SK-N-SH treated with all-trans-retinoic acid at 6 μM for 48 hours (cell line): ENCODE data around the gene SLC35D3.

Experiments used
- ARNTL ChIP-seq: fragments of 450-650 bp; formaldehyde crosslinking; IDR thresholded peaks from 2 replicates; pipeline ENCODE4 v1.5.0; 2020; ENCODE audit warnings: low read depth, mild to moderate bottlenecking, moderate library complexity, borderline replicate concordance
- CREB5 ChIP-seq: fragments of 250-450 bp; sonication (Bioruptor Pico); IDR thresholded peaks from 2 replicates; pipeline ENCODE4 v1.5.1; 2020; ENCODE audit warnings: low read depth, mild to moderate bottlenecking, moderate library complexity
- GLIS3 ChIP-seq: fragments of 250-450 bp; sonication (Bioruptor Pico); IDR thresholded peaks from 2 replicates; pipeline ENCODE4 v1.5.0; 2020; ENCODE audit warnings: mild to moderate bottlenecking, moderate library complexity
- ISL1 ChIP-seq: fragments of 250-450 bp; sonication (Bioruptor Pico); IDR thresholded peaks from 2 replicates; pipeline ENCODE4 v2.1.2; 2022; ENCODE audit warnings: mild to moderate bottlenecking, moderate library complexity
- PATZ1 ChIP-seq: fragments of 250-450 bp; sonication (Bioruptor Pico); IDR thresholded peaks from 2 replicates; pipeline ENCODE4 v1.8.0; 2020; ENCODE audit warnings: mild to moderate bottlenecking, moderate library complexity, borderline replicate concordance
- PPARA ChIP-seq: fragments of 250-450 bp; sonication (Bioruptor Pico); IDR thresholded peaks from 2 replicates; pipeline ENCODE4 v1.5.0; 2020; ENCODE audit warnings: mild to moderate bottlenecking, borderline replicate concordance
- RARB ChIP-seq: fragments of 250-450 bp; sonication (Bioruptor Pico); IDR thresholded peaks from 2 replicates; pipeline ENCODE4 v1.8.0; 2021; ENCODE audit warnings: mild to moderate bottlenecking, moderate library complexity

GRCh38 chr6:136927292-136927691 lies 5.2 kb downstream of the SLC35D3 start:
- TF ChIP-seq ISL1 (CRISPR knock-in tag) (no peak), GLIS3 (CRISPR knock-in tag) (no peak), ARNTL (CRISPR knock-in tag) (no peak), PATZ1 (CRISPR knock-in tag) (no peak), CREB5 (CRISPR knock-in tag) (no peak), RARB (CRISPR knock-in tag) (no peak), PPARA (no peak)
